ENCODE results near the gene CD83. TPM values are rescaled to one million over a fixed set of nuclear protein-coding genes. Genes with fewer than 3 reads are reported as not detected.

Gene CD83
- total RNA-seq, 1 experiment from 2014 or later, result 7.0 TPM

DNA sequence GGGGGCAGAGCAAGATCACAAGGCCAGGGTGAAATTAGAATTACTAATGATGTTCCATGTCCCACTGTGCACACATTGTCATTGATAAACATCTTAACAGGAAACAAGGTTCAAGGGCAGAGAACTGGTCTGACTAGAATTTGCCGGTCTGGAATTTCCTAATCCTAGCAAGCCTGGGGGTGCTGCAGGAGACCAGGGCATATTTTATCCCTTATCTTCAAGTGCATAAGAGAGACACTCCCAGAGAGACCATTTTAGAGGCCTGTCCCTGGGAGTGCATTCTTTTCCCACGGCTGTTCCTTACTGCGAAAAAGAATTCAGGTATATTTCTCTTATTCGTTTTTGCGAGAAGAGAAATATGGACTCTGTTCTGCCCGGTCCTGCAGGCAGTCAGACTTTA is 41.5 kb downstream of the CD83 start:
- Histone ChIP-seq H3K9ac (ENCODE audit: extremely low read depth, insufficient read length, low read length) (no peak overlapping the region), H2BK120ac (ENCODE audit: low read depth, low read length, poor library complexity, severe bottlenecking) (no peak overlapping the region), H2BK12ac (ENCODE audit: insufficient read length, low read depth, low read length) (no peak overlapping the region), H3K4ac (ENCODE audit: low read depth, low read length) (no peak overlapping the region), H3K23ac (ENCODE audit: insufficient read length, low read depth, low read length) (no peak overlapping the region), H4K91ac (ENCODE audit: insufficient read length, low read depth, low read length) (no peak overlapping the region), H3K4me2 (ENCODE audit: insufficient read depth, insufficient read length, low read length) (no peak overlapping the region), H4K20me1 (ENCODE audit: control insufficient read depth, insufficient read depth, insufficient read length) (no peaks in the 10 kb centered on the region), H4K8ac (replicated peaks; ENCODE audit: insufficient read length, low read depth, low read length) (no peak overlapping the region), H3K4me1 (ENCODE audit: insufficient read depth, low read length) (peaks cover 6% of the 10 kb centered on the region; the same call in 1 of the 2 replicates), H3K9me3 (ENCODE audit: control insufficient read depth, low read depth, low read length) (no peaks in the 10 kb centered on the region), H3K14ac (ENCODE audit: insufficient read depth, low read length) (no peak overlapping the region), H2AFZ (ENCODE audit: low read length) (no peak overlapping the region), H3K27me3 (ENCODE audit: insufficient read depth, low read length) (no peaks in the 10 kb centered on the region), H3K79me1 (ENCODE audit: insufficient read depth, low read depth, low read length, poor library complexity, severe bottlenecking) (no peaks in the 10 kb centered on the region), H3K27ac (ENCODE audit: insufficient read length, low read depth, low read length) (no peak overlapping the region), H3T11ph (ENCODE audit: low read length) (no peak overlapping the region), H2BK20ac (ENCODE audit: low read depth, low read length, poor library complexity, severe bottlenecking) (no peak overlapping the region), H3K18ac (ENCODE audit: insufficient read length, low read depth, low read length) (no peak overlapping the region), H2AK5ac (ENCODE audit: insufficient read length, low read length) (no peak overlapping the region), H3K56ac (ENCODE audit: insufficient read length, low read depth, low read length) (no peak overlapping the region), H3K23me2 (ENCODE audit: insufficient read length, low read depth, low read length, poor library complexity, severe bottlenecking) (no peaks in the 10 kb centered on the region), H4K5ac (ENCODE audit: insufficient read length, low read depth, low read length) (no peak overlapping the region), H3K79me2 (ENCODE audit: insufficient read depth, low read length) (no peaks in the 10 kb centered on the region), H2BK5ac (ENCODE audit: insufficient read length, low read length) (no peak overlapping the region), H2BK15ac (ENCODE audit: low read depth, low read length) (no peak overlapping the region)
- no CpG with 5 or more reads among the region's 6 CpGs for WGBS (ENCODE audit: extremely low coverage, insufficient read length, low lambda C conversion rate)
- TF ChIP-seq, protein P1, sequence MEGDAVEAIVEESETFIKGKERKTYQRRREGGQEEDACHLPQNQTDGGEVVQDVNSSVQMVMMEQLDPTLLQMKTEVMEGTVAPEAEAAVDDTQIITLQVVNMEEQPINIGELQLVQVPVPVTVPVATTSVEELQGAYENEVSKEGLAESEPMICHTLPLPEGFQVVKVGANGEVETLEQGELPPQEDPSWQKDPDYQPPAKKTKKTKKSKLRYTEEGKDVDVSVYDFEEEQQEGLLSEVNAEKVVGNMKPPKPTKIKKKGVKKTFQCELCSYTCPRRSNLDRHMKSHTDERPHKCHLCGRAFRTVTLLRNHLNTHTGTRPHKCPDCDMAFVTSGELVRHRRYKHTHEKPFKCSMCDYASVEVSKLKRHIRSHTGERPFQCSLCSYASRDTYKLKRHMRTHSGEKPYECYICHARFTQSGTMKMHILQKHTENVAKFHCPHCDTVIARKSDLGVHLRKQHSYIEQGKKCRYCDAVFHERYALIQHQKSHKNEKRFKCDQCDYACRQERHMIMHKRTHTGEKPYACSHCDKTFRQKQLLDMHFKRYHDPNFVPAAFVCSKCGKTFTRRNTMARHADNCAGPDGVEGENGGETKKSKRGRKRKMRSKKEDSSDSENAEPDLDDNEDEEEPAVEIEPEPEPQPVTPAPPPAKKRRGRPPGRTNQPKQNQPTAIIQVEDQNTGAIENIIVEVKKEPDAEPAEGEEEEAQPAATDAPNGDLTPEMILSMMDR (conservative IDR thresholded peaks at IDR 0.05), result no peak
- DNase-seq, result no peak
- Mint-ChIP-seq H3K4me1 (peaks cover 20 to 23% of the 10 kb centered on the region in 2 experiments), H3K36me3 (ENCODE audit: insufficient read depth in 1 of 3, low read depth in 3 of 3) (peaks cover 15 to 21% (median 18%) of the 10 kb centered on the region in 3 experiments), H3K27ac (no peak overlapping the region), H3K9me3 (peaks cover 20 to 24% of the 10 kb centered on the region in 2 experiments), H3K27me3 (ENCODE audit: low read depth) (no peaks in the 10 kb centered on the region), H3K4me3 (no peak overlapping the region)
